ENCODE results near the gene APOE.

DNA sequence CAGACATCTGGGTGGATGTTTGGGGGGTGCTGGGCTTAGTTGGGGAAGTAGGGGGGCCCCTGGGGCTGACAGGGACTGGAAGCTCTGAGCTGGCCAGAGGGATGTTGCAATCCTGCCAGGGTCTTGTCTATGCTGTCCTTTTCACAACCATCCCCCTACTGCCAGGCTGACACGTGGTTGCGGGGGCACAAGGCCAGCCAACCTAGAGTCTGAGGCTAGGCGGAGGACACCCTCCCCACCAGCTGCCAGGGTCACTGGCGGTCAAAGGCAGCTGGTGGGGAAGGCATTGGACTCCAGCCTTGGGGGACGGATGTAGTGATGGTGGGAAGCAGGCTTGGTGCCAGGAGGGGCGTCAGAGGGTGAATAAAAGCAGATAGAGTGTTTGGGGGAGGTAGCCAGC lies 7.3 kb downstream of the APOE start:
- TF ChIP-seq, protein P1, sequence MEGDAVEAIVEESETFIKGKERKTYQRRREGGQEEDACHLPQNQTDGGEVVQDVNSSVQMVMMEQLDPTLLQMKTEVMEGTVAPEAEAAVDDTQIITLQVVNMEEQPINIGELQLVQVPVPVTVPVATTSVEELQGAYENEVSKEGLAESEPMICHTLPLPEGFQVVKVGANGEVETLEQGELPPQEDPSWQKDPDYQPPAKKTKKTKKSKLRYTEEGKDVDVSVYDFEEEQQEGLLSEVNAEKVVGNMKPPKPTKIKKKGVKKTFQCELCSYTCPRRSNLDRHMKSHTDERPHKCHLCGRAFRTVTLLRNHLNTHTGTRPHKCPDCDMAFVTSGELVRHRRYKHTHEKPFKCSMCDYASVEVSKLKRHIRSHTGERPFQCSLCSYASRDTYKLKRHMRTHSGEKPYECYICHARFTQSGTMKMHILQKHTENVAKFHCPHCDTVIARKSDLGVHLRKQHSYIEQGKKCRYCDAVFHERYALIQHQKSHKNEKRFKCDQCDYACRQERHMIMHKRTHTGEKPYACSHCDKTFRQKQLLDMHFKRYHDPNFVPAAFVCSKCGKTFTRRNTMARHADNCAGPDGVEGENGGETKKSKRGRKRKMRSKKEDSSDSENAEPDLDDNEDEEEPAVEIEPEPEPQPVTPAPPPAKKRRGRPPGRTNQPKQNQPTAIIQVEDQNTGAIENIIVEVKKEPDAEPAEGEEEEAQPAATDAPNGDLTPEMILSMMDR (conservative IDR thresholded peaks at IDR 0.05; ENCODE audit: low read depth, low read length), result no peak
- no peak for TF ChIP-seq EZH2 (IDR thresholded peaks at IDR 0.05; ENCODE audit: borderline replicate concordance, low read depth, low read length, poor library complexity, severe bottlenecking)

Measured in A673 (cell line).